GM10266 (cell line): ENCODE measurements around the gene FAM89B.

Experiments used
- DNase-seq: peaks from one replicate; pipeline ENCODE4 v3.0.0; 2012; ENCODE audit errors: extremely low spot score
- TF ChIP-seq, protein P1 (sequence below): IDR thresholded peaks from 2 replicates; pipeline ENCODE4 v1.5.1; 2012; ENCODE audit warnings: mild to moderate bottlenecking, low read depth; ENCODE audit not compliant: control insufficient read depth, insufficient read depth; ENCODE audit errors: missing control alignments

The FAM89B gene

GRCh38 chr11:65590240-65590738 is 18.0 kb downstream of the FAM89B start:
- TF ChIP-seq, protein P1, sequence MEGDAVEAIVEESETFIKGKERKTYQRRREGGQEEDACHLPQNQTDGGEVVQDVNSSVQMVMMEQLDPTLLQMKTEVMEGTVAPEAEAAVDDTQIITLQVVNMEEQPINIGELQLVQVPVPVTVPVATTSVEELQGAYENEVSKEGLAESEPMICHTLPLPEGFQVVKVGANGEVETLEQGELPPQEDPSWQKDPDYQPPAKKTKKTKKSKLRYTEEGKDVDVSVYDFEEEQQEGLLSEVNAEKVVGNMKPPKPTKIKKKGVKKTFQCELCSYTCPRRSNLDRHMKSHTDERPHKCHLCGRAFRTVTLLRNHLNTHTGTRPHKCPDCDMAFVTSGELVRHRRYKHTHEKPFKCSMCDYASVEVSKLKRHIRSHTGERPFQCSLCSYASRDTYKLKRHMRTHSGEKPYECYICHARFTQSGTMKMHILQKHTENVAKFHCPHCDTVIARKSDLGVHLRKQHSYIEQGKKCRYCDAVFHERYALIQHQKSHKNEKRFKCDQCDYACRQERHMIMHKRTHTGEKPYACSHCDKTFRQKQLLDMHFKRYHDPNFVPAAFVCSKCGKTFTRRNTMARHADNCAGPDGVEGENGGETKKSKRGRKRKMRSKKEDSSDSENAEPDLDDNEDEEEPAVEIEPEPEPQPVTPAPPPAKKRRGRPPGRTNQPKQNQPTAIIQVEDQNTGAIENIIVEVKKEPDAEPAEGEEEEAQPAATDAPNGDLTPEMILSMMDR: no peak
- no peak for DNase-seq

DNA sequence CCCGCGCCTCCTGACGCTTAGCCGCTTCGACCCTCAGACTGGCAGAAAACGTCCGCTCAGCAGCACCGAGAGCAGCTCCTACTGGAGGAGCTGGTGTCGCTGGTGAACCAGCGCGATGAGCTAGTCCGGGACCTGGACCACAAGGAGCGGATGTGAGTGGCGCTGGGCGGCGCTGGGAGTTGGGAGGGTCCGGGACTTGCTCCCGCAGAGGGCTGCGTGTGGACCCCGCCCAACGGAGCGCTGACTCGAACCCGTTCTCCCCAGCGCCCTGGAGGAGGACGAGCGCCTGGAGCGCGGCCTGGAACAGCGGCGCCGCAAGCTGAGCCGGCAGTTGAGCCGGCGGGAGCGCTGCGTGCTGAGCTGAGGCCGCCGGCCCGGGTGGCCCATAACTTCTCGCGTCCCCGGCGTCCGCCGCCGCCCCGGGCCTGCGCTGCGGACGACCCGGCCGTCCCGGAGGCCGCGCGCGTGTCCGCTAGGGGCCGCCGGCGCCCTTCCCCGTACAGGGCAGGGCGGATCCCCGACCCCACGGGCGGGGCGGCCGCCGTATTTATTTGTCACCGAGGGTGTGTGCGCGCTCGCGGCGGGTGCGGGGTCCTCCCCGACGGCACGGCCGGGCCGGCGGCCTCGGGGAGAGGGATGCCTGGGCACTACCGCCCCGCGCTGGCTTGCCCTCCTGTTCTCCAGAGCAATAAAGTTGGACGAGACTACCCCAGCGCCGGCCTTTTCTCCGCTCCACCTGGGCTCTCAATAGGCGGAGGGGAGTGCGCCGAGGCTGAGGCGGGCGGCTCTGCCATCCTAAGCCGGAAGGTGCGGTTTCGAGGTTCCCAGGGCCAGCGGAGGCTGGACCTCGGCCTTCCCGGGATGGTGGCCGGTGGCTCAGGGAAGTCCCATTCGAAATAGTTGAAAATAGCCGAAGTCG is 19.9 kb downstream of the FAM89B start:
- TF ChIP-seq, protein P1: no peak
- DNase-seq: no peak

- TF ChIP-seq, protein P1: no peak
- DNase-seq: no peak
Measured at GRCh38 chr11:65592858-65593517, 20.6 kb downstream of the FAM89B start.

- peak; percentile 75 for DNase-seq
- TF ChIP-seq, protein P1: peak; percentile 71
Measured at GRCh38 chr11:65593518-65594414, 21.4 kb downstream of the FAM89B start.

DNA sequence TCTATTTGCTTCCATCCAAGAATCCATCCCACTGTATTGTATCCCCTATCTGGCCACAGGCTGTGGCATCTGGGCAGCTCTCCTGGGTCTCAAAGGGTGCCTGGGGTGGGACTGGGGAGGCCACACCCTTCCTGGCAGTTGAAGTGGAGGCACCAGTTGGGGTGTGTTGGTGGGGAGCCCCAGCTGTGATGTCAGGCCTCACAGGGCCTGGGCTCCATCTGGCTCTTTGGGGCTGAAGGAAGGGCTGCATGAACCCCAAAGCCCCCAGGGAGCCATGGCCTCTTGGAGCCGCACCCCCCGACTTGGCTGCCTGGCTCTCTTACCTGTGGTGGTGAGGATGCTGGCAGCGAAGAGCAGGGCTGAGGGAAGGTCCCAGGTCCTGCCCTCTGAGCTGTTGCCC is 22.8 kb downstream of the FAM89B start:
- TF ChIP-seq, protein P1: no peak
- DNase-seq: no peak

DNA sequence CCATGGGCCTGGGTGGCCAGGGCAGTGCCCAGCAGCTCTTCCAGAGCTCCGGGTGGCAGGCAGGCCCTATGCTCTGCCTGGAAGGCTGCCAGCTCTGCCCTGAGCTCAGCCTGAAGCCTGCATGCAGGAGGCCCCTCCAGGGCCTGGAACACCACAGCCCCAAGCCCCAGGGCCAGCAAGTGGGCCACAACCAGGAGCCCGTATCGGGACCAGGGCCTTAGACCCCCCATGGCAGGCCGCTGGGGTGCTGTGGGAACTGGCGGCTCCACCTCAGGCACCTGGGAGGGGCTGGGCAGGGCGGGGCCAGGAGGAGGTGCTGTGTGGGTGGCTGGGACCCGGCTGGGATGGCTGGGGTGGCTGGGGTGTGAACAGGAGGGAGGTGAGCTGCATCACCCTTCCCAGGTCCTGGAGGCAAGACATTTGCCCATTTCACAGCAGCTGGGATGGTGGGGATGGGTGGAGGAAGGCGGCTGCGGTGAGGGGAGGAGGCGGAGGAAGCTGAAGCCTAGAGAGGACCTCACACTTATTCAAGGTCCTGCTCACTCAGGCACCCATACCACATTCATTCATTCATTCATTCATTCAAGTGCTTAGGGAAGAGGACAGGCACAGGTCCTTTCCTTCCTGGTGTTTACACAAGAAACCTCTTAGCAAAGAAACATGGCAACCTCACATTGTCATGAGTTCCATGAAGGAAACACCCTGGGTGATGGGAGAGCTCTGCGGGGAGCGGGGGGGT is 23.4 kb downstream of the FAM89B start, which contains the start of gene KCNK7:
Gene KCNK7 (minus strand): TSS at position 258 of the 739 bp plus-strand sequence. CDS start 28 bp downstream, at position 230.
- no peak for DNase-seq
- TF ChIP-seq, protein P1: no peak
